Breast epithelium (tissue), 4 donors: ENCODE results near the gene SPPL2B. TPM values are rescaled to one million over a fixed set of nuclear protein-coding genes. Genes with fewer than 3 reads are reported as not detected.
A peak's percentile ranks its signal among the peaks of the same experiment; 100 is the strongest.

ENCODE experiments used
- DNase-seq, 2 donors: peaks; one replicate each; pipeline ENCODE4 v3.0.0-alpha.2; 2019; ENCODE audit warnings: low spot score in 2 of 2
- H3K27ac ChIP-seq, 2 donors: fragments of 200-600 bp; sonication (generic) in 1 of 2; one replicate each; pipeline ENCODE4 v1.5.1; 2016 to 2019; ENCODE audit warnings: mild to moderate bottlenecking in 1 of 2
- H3K27me3 ChIP-seq, 2 donors: fragments of 200-600 bp; sonication (generic) in 1 of 2; one replicate each; pipeline versions ENCODE4 v1.5.1 to v1.6.0; 2017 to 2019; ENCODE audit warnings: control low read depth in 1 of 2, mild to moderate bottlenecking in 1 of 2
- H3K36me3 ChIP-seq: fragments of 200-600 bp; one replicate; pipeline ENCODE4 v1.5.1; 2019
- H3K4me1 ChIP-seq, 2 donors: fragments of 200-600 bp; sonication (generic); one replicate each; pipeline ENCODE4 v1.5.1; 2016 to 2019; ENCODE audit warnings: control low read depth in 1 of 2
- H3K4me3 ChIP-seq, 3 donors: fragments of 200-600 bp; sonication (generic); 1 replicate in 2 of 3; 2 replicates in 1 of 3; pipeline ENCODE4 v1.5.1; 2016 to 2019; ENCODE audit warnings: mild to moderate bottlenecking in 3 of 3, moderate library complexity in 2 of 3
- H3K9me3 ChIP-seq, 2 donors: fragments of 200-600 bp; sonication (generic) in 1 of 2; one replicate each; pipeline ENCODE4 v1.5.1; 2016 to 2019; ENCODE audit warnings: control low read depth in 1 of 2
- POLR2A ChIP-seq: fragments of 450-650 bp; IDR thresholded peaks from one replicate; pipeline ENCODE4 v1.6.1; 2016; ENCODE audit warnings: antibody characterized with exemption, mild to moderate bottlenecking, moderate library complexity
- POLR2AphosphoS5 ChIP-seq, 3 donors: sonication (generic); formaldehyde crosslinking; IDR thresholded peaks; one replicate each; pipeline ENCODE4 v1.6.1; 2017; ENCODE audit warnings: antibody characterized with exemption in 3 of 3
- intact Hi-C: fragments of 100-400 bp; cut with DNase I; formaldehyde crosslinking; loops from one replicate; pipeline ENCODE4 v1.15.1; 2023; ENCODE audit warnings: low total_unique reads
- total RNA-seq, 3 donors: library from RNA; depleted of rRNA; stranded (reverse); fragments of >200 nt; gene quantifications; one replicate each; pipeline ENCODE4 v1.1.0, GENCODE V29; 2016
- TF ChIP-seq, protein P1 (sequence below), 3 donors: fragments of 450-650 bp; IDR thresholded peaks; one replicate each; pipeline ENCODE4 v1.5.1; 2016 to 2017; ENCODE audit warnings: antibody characterized with exemption in 3 of 3, mild to moderate bottlenecking in 3 of 3, moderate library complexity in 3 of 3

Gene SPPL2B
- total RNA-seq, 3 donors from 2014 or later = 23.5 to 61.2 (median 49.8) TPM

GRCh38 chr19:2339644-2340310, 11.3 kb downstream of the SPPL2B start:
- Histone ChIP-seq H3K27me3 (no peaks in the 10 kb centered on the region), H3K27ac (no peak overlapping the region), H3K36me3 (no peaks in the 10 kb centered on the region), H3K9me3 (no peaks in the 10 kb centered on the region), H3K4me1 (no peaks in the 10 kb centered on the region), H3K4me3 (no peak overlapping the region)
- no peak for DNase-seq
- intact Hi-C loops = no loop called here
- TF ChIP-seq, protein P1, sequence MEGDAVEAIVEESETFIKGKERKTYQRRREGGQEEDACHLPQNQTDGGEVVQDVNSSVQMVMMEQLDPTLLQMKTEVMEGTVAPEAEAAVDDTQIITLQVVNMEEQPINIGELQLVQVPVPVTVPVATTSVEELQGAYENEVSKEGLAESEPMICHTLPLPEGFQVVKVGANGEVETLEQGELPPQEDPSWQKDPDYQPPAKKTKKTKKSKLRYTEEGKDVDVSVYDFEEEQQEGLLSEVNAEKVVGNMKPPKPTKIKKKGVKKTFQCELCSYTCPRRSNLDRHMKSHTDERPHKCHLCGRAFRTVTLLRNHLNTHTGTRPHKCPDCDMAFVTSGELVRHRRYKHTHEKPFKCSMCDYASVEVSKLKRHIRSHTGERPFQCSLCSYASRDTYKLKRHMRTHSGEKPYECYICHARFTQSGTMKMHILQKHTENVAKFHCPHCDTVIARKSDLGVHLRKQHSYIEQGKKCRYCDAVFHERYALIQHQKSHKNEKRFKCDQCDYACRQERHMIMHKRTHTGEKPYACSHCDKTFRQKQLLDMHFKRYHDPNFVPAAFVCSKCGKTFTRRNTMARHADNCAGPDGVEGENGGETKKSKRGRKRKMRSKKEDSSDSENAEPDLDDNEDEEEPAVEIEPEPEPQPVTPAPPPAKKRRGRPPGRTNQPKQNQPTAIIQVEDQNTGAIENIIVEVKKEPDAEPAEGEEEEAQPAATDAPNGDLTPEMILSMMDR (IDR thresholded peaks at IDR 0.05) = no peak
- no peak for TF ChIP-seq POLR2A
- no peak for TF ChIP-seq POLR2AphosphoS5 (IDR thresholded peaks at IDR 0.05)

DNA sequence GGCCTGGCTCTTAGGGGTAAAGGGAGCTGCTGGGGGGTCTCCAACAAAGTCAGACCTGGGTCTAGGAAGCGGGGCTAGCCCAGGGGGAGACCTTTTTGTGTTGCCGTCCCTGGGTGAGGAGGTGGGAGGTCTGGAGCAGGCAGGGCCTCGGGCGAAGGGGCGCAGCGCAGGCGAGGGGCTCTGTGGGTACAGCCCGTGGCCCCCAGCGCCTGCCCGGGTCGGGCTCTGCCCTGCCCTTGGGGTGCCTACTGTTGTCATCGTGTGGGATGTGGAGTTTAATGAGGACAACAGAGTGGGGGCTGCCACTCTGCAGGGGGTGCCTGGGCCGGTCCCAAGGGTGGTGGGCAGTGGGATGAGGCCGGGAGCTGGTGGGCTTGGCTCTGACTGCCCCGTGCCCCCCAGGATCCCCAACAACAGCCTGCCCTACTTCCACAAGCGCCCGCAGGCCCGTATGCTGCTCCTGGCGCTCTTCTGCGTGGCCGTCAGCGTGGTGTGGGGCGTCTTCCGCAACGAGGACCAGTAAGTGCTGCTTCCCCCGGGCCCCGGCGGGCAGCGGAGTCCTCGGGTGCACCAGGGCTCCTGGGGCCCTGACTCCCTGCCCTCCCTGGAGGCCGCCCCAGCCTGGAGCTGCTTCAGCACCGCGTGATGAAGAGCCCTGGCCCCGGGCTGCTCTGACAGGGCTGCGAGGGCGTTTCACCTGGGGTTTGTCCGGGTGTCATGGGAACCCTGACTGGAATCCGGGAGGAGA, 12.2 kb downstream of the SPPL2B start:
- Histone ChIP-seq H3K27me3 (no peaks in the 10 kb centered on the region), H3K4me3 (no peak overlapping the region), H3K9me3 (no peaks in the 10 kb centered on the region), H3K27ac (peak overlapping the region in 1 of 2 donors; percentile 62), H3K36me3 (no peaks in the 10 kb centered on the region), H3K4me1 (no peaks in the 10 kb centered on the region)
- intact Hi-C loops = no loop called here
- no peak for TF ChIP-seq POLR2A
- TF ChIP-seq, protein P1 (IDR thresholded peaks at IDR 0.05) = no peak
- no peak for TF ChIP-seq POLR2AphosphoS5 (IDR thresholded peaks at IDR 0.05)
- no peak for DNase-seq

GRCh38 chr19:2341244-2341751, 12.8 kb downstream of the SPPL2B start:
- Histone ChIP-seq H3K27ac (peak overlapping the region in 1 of 2 donors; percentile 62), H3K27me3 (no peaks in the 10 kb centered on the region), H3K4me3 (no peak overlapping the region), H3K36me3 (no peaks in the 10 kb centered on the region), H3K9me3 (no peaks in the 10 kb centered on the region), H3K4me1 (no peaks in the 10 kb centered on the region)
- TF ChIP-seq, protein P1 (IDR thresholded peaks at IDR 0.05) = no peak
- TF ChIP-seq POLR2AphosphoS5 (IDR thresholded peaks at IDR 0.05) (no peak), POLR2A (no peak)
- intact Hi-C loops = no loop called here
- DNase-seq = no peak

DNA sequence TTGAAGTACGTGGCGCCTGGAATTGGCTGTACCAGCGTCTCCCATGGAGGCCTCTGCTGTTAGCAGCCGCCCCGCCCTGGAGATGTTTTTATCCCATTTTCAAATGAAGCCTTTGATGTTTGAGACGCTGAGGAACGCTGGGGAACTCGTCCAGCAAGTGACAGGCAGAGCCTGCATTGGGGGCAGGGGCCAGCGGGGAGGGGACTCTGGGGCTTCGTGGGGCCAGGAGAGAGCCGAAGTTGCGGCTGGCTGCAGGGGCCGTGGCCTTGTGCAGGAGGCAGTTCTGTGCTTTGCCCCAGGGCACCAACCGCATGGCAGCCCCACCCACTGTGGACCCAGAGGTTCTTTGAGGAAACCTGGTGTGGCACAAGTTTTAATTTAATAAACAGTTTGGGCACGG, 13.5 kb downstream of the SPPL2B start:
- no peaks in the 10 kb centered on the region for H3K36me3 ChIP-seq
- H3K9me3 ChIP-seq = no peaks in the 10 kb centered on the region
- no peak for DNase-seq
- H3K27ac ChIP-seq = peak overlapping the region in 1 of 2 donors; percentile 62
- no peak for TF ChIP-seq POLR2A
- TF ChIP-seq, protein P1 (IDR thresholded peaks at IDR 0.05) = no peak
- TF ChIP-seq POLR2AphosphoS5 (IDR thresholded peaks at IDR 0.05) = no peak
- H3K27me3 ChIP-seq = no peaks in the 10 kb centered on the region
- intact Hi-C loops = no loop called here
- H3K4me1 ChIP-seq = no peaks in the 10 kb centered on the region
- H3K4me3 ChIP-seq = no peak overlapping the region
